Ovary (tissue), 9 donors: Measurements from ENCODE around the gene PPP2R1B. TPM values are rescaled to one million over a fixed set of nuclear protein-coding genes. Genes with fewer than 3 reads are reported as not detected.
"Not testable (repeated sequence)": the region's sequence is repeated elsewhere in the genome, so short reads cannot be mapped to it uniquely, and the experiment has no call there.

Source experiments
- DNase-seq, 5 donors: peaks; one replicate each; pipeline ENCODE4 v3.0.0-alpha.2; 2019 to 2020
- H3K27ac ChIP-seq, 2 donors: fragments of 200-600 bp; one replicate each; pipeline versions ENCODE4 v1.5.1 to v1.8.0; 2019 to 2022
- H3K27me3 ChIP-seq: fragments of 200-600 bp; one replicate; pipeline ENCODE4 v1.8.0; 2022
- H3K36me3 ChIP-seq: fragments of 200-600 bp; sonication (generic); one replicate; pipeline ENCODE4 v1.5.1; 2019
- H3K4me1 ChIP-seq: one replicate; pipeline ENCODE4 v1.8.1; 2013; ENCODE audit warnings: mild to moderate bottlenecking, moderate library complexity; ENCODE audit not compliant: insufficient read depth
- H3K4me3 ChIP-seq: fragments of 200-600 bp; sonication (generic); one replicate; pipeline ENCODE4 v1.5.1; 2017
- H3K9me3 ChIP-seq, 2 donors: fragments of 200-600 bp in 1 of 2; sonication (generic) in 1 of 2; one replicate each; pipeline versions ENCODE4 v1.5.1 to v1.8.1; 2013 to 2019; ENCODE audit warnings: mild to moderate bottlenecking in 1 of 2, moderate library complexity in 1 of 2
- CTCF ChIP-seq, 3 donors: fragments of 450-650 bp in 2 of 3; fragments of 200-600 bp in 1 of 3; IDR thresholded peaks; one replicate each; pipeline versions ENCODE4 v1.5.1 to v1.8.0; 2016 to 2022; ENCODE audit warnings: antibody characterized with exemption in 3 of 3, mild to moderate bottlenecking in 1 of 3
- EP300 ChIP-seq: sonication (generic); formaldehyde crosslinking; IDR thresholded peaks from one replicate; pipeline ENCODE4 v1.6.1; 2017; ENCODE audit warnings: antibody characterized with exemption
- POLR2A ChIP-seq: fragments of 450-650 bp; IDR thresholded peaks from one replicate; pipeline ENCODE4 v1.6.1; 2017; ENCODE audit warnings: antibody characterized with exemption, mild to moderate bottlenecking, moderate library complexity
- WGBS, 3 donors: extraction: QIAGEN DNeasy Blood & Tissue Kit in 1 of 3; methylation state at CpG; one replicate each; pipeline versions ENCODE4 v1.1.5 to v1.1.7; 2013 to 2017; 5-methylcytosine and 5-hydroxymethylcytosine counted together
- intact Hi-C, 4 donors: fragments of 100-400 bp; cut with DNase I; formaldehyde crosslinking; loops; one replicate each; pipeline versions ENCODE4 v1.11.0 to v1.15.1; 2022 to 2023
- polyA plus RNA-seq, 2 donors: library from polyadenylated mRNA; stranded (reverse); fragments of 200-250 nt in 1 of 2; fragments of 350-450 nt in 1 of 2; fragmentation: Illumina TruSeq in 1 of 2; extraction: RNeasy Lipid Tissue Mini Kit (QIAGEN cat#74804) in 1 of 2; gene quantifications; one replicate each; pipeline ENCODE4 v1.2.3, GENCODE V29; 2013 to 2014
- total RNA-seq, 7 donors: library from RNA; depleted of rRNA in 2 of 7; stranded (reverse); fragments of >200 nt in 2 of 7; fragmentation: NEBNext Ultra II Directional in 3 of 7; extraction: Animal tissue kit (Norgen Biotek cat#: 25700) in 3 of 7; gene quantifications; one replicate each; pipeline versions ENCODE4 v1.1.0 to v1.2.4, GENCODE V29; 2016 to 2023
- donor health status: DM: no; HTN: no; CAD: no; lungs with moderate emphysema.
- donor health status: DM: no; HTN: no; CAD: no.
- donor health status: Bipolar disorder and iron deficiency.
- donor health status: DM: yes; HTN: yes; CAD: no.
- donor health status: DM: no; HTN: no; CAD: no.
- donor health status: DM: yes; HTN: yes; CAD: no.

The PPP2R1B gene
- total and polyA plus RNA-seq, 9 donors, result 9.8 to 36.4 (median 25.1) TPM

- DNase-seq, result no peak
- no peaks in the 10 kb centered on the region for H3K27me3 ChIP-seq
- TF ChIP-seq CTCF (IDR thresholded peaks at IDR 0.05), result no peak
- TF ChIP-seq EP300, result no peak
- no peak for TF ChIP-seq POLR2A
- 91 to 93% (median 92%) methylated on average over 2 of the region's 2 CpGs for WGBS, 3 donors
- H3K27ac ChIP-seq, result no peak overlapping the region
- H3K4me3 ChIP-seq, result no peak overlapping the region
- H3K4me1 ChIP-seq, result no peaks in the 10 kb centered on the region
- intact Hi-C loops, result no loop called here
- H3K36me3 ChIP-seq, result no peaks in the 10 kb centered on the region
- H3K9me3 ChIP-seq, result no peaks in the 10 kb centered on the region
Observed at GRCh38 chr11:111788051-111788450, 21.9 kb upstream of the PPP2R1B start.

GRCh38 chr11:111785886-111786412, 19.8 kb upstream of the PPP2R1B start:
- no peak overlapping the region for H3K27ac ChIP-seq
- TF ChIP-seq CTCF (IDR thresholded peaks at IDR 0.05) (no peak), EP300 (no peak), POLR2A (no peak)
- H3K36me3 ChIP-seq, result no peaks in the 10 kb centered on the region
- H3K9me3 ChIP-seq, result no peaks in the 10 kb centered on the region
- 93 to 96% (median 94%) methylated on average over 2 of the region's 2 CpGs for WGBS, 3 donors
- H3K4me1 ChIP-seq, result no peaks in the 10 kb centered on the region
- no peak for DNase-seq
- intact Hi-C loops, result no loop called here
- no peak overlapping the region for H3K4me3 ChIP-seq
- no peaks in the 10 kb centered on the region for H3K27me3 ChIP-seq

- H3K9me3 ChIP-seq, result no peaks in the 10 kb centered on the region
- no peak overlapping the region for H3K4me3 ChIP-seq
- no peaks in the 10 kb centered on the region for H3K4me1 ChIP-seq
- TF ChIP-seq CTCF (IDR thresholded peaks at IDR 0.05) (no peak), EP300 (no peak), POLR2A (no peak)
- H3K36me3 ChIP-seq, result no peaks in the 10 kb centered on the region
- intact Hi-C loops, result no loop called here
- no peak for DNase-seq
- 59 to 70% (median 66%) methylated on average over 2 of the region's 2 CpGs for WGBS, 3 donors
- H3K27ac ChIP-seq, result no peak overlapping the region
- no peaks in the 10 kb centered on the region for H3K27me3 ChIP-seq
Observed at GRCh38 chr11:111785076-111785475, 18.9 kb upstream of the PPP2R1B start.

- H3K27ac ChIP-seq, DNase-seq, H3K4me3 ChIP-seq, H3K4me1 ChIP-seq, H3K27me3 ChIP-seq, H3K9me3 ChIP-seq, H3K36me3 ChIP-seq, intact Hi-C loops: not testable (repeated sequence)
- 96 to 98% (median 97%) methylated on average over 10 of the region's 10 CpGs for WGBS, 3 donors
Observed at GRCh38 chr11:111784311-111784710, 18.1 kb upstream of the PPP2R1B start.

GRCh38 chr11:111782109-111782741, 16.0 kb upstream of the PPP2R1B start:
- intact Hi-C loops, result no loop called here
- DNase-seq, result no peak
- TF ChIP-seq POLR2A (no peak), EP300 (no peak), CTCF (IDR thresholded peaks at IDR 0.05) (no peak)
- Histone ChIP-seq H3K27ac (no peak overlapping the region), H3K27me3 (no peaks in the 10 kb centered on the region), H3K36me3 (no peaks in the 10 kb centered on the region), H3K4me3 (no peak overlapping the region), H3K9me3 (no peaks in the 10 kb centered on the region), H3K4me1 (no peaks in the 10 kb centered on the region)
- WGBS, 3 donors, result 52 to 66% (median 64%) methylated on average over 5 of the region's 5 CpGs
